ENCODE results near the gene SORCS3.

Gene SORCS3

DNA sequence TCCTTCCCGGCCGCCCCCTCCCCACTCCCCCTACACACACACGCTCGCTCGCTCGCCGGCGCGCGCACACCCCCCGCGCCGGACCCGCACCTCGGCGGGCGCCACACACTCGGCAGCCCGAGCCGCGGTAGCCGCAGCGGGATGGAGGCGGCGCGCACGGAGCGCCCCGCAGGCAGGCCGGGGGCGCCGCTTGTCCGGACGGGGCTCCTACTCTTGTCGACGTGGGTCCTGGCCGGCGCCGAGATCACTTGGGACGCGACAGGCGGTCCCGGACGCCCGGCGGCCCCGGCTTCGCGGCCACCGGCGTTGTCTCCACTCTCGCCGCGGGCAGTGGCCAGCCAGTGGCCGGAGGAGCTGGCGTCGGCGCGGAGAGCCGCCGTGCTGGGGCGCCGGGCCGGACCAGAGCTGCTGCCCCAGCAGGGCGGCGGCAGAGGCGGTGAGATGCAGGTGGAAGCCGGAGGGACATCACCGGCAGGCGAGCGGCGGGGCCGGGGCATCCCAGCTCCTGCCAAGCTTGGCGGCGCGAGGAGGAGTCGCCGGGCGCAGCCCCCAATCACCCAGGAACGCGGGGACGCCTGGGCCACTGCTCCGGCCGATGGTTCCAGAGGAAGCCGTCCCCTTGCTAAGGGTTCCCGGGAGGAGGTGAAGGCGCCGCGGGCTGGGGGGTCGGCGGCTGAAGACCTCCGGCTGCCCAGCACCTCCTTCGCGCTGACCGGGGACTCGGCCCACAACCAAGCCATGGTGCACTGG is at the start of gene SORCS3:
Gene SORCS3, plus strand, starts transcription at position 104 of the 750 bp plus-strand sequence.
- DNase-seq = no peak

- DNase-seq = no peak
Measured at GRCh38 chr10:104591441-104591840, 49.6 kb upstream of the SORCS3 start.

GRCh38 chr10:104601166-104601565 is 39.9 kb upstream of the SORCS3 start:
- DNase-seq = no peak

DNA sequence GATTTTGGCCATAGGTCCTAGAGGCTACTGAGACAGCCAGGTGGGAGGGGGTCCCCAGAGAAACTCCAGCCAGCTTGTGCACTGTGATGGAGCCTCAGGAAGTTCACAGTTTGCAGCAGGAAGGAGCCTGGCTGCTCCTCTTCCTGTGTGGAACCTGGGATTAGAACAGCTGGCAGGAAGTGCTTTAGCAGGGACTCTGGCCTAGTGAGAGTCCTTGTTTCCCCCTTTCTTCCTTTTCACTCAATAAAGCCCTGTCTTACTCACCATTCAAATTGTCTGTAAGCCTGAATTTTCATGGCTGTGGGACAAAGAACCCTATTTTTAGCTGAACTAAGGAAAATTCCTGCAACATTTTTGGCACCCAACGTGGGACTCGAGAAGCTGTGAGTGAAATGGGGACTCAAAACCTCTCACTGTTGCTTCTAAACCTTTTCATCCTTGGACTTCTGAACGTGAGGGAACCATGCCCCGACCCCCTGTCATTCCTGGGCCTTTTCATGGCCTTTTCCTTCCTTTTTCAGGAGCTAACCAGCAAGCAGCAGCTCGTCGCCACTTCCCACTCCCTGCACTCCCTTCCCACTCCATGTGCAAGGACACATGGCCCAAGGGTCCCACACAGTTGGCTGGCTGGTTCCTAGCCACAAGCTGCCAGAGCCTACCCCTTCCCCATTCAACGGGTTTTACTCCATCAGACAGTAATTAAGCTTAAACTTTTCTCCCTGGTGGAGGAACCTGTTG is 32.8 kb upstream of the SORCS3 start:
- no peak for DNase-seq

DNA sequence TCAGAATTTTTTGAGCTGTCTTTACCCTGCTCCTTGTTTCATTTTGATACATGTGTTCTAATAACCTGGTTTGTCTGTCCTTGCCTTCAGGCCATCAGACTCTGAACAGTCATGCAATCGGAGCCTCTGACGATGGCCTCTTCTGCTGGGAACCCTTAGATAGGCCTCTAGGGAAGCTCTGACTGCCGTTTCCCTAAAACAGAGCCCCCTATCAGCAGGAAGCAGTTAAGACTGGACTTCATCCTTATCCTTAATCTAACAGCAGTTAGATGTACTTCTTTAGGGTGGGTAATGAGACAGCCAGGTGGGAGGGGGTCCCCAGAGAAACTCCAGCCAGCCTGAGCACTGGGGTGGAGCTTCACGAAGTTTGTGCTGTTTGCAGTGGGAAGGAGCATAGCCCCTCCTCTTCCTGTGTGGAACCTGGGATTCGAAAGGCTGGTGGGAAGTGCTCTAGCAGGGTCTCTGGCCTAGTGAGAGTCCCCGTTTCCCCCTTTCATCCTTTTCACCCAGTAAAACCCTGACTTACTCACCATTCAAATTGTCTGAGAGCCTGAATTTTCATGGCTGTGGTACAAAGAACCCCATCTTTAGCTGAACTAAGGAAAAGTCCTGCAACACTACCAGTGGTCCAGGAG is 28.4 kb upstream of the SORCS3 start:
- DNase-seq = no peak

DNA sequence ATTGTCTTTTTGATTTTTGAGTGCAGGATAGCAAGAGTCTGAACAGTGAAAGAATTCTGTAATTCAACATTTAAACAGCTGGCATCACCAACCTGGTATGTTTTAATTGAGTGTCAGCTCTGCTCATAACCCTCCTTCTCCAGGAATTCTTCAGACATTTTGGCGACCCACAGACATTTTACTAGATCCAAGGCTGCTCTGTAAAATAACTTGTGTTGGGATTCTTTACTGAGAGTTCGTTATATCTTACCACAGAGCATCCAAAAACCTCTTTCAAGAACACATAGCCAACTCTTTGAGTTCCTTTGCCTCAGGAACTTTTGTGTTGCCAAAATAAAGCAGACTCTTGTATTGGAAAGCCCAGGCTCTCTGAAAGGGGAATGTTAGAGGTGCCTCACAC is 27.7 kb upstream of the SORCS3 start:
- no peak for DNase-seq

GRCh38 chr10:104614245-104614831 is 26.8 kb upstream of the SORCS3 start:
- peak; percentile 23 for DNase-seq

DNA sequence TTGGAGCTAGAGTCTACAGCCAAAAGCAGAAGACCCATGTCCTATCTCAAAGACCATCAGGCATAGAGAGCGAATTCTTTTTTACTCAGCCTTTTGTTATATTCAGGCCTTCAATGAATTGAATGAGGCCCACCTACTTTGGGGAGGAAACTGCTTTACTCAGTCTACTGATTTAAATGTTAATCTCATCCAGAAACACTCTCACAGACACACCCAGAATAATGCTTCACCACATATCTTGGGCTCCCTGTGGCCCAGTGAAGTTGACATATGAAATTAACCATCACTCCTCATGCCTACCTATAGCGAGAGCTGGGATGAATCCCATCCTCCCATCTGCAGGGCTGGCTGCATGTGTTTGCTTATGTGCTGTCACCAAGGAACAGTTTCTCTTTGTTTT is 26.0 kb upstream of the SORCS3 start:
- DNase-seq = no peak

- DNase-seq = no peak
Measured at GRCh38 chr10:104617831-104618230, 23.3 kb upstream of the SORCS3 start.

DNA sequence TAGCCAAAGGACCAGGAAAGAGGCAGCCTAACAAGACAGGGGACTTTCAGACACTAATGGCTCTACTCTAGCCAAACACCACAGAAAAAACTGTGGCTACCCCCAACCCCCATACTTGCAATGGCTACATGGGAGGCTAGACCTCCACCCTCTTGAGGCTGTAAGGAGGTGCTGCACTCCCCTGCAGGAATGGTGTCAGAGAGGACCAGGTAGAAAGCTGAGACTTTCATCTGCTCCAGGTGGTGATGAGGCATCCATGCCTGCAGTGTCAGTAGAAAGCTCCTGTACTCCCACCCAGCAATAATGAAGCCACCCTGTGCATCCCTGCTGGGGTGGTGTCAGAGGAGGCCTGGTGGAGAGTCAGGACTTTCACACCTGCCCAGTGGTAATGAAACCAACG is 18.9 kb upstream of the SORCS3 start:
- DNase-seq = no peak

DNA sequence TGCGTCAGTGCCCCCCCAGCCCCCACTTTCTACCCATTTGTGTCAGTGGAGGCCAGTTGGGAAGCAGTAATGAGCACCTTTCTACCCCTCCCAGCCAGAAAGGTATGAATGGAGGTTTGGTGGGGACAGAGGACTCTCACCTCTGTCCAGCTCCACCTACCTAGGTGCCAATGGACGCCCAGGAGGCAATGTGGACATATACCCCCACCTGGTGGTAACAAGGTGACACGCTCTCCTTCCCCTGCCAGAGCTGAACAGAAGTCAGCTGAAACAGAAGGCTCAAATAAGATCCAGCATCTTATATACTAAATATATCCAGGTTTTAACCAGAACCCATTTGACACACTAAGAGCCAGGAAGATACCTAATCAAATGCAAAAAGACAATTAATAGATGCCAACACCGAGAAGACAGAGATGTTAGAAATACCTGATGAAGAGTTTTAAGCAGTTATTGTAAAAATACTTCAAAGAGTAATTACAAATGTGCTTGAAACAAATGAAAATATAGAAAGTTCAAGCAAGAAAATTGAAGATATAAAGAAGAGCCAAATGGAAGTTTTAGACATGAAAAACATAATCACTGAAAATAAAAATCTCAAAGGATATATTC is 18.4 kb upstream of the SORCS3 start:
- no peak for DNase-seq

DNA sequence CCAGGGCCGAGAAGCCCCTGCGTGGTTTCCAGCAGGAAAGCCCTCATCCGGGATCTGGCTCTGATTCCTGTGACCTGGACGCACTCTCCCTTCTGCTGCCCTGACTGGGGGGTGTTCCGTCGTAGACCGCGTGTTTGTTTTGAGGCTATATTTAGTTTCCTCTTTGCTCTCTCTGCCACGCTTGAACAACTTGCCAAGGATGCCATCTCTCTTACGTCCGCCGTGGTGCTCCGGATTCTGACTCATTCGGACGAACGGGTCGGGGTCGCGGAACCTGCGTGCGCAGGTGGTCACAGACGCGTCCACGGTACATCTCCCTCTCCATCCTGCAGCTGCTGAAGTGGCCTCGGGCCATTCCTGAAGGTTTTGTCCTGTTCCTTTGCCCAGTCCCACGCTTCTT is 10.4 kb upstream of the SORCS3 start:
- DNase-seq = no peak

GRCh38 chr10:104631946-104632345 is 9.1 kb upstream of the SORCS3 start:
- no peak for DNase-seq

- no peak for DNase-seq
Measured at GRCh38 chr10:104638861-104639589, 2.1 kb upstream of the SORCS3 start.

- no peak for DNase-seq
Measured at GRCh38 chr10:104639590-104640338, 1.3 kb upstream of the SORCS3 start.

- no peak for DNase-seq
Measured at GRCh38 chr10:104640339-104641186, 527 bp upstream of the SORCS3 start.

DNA sequence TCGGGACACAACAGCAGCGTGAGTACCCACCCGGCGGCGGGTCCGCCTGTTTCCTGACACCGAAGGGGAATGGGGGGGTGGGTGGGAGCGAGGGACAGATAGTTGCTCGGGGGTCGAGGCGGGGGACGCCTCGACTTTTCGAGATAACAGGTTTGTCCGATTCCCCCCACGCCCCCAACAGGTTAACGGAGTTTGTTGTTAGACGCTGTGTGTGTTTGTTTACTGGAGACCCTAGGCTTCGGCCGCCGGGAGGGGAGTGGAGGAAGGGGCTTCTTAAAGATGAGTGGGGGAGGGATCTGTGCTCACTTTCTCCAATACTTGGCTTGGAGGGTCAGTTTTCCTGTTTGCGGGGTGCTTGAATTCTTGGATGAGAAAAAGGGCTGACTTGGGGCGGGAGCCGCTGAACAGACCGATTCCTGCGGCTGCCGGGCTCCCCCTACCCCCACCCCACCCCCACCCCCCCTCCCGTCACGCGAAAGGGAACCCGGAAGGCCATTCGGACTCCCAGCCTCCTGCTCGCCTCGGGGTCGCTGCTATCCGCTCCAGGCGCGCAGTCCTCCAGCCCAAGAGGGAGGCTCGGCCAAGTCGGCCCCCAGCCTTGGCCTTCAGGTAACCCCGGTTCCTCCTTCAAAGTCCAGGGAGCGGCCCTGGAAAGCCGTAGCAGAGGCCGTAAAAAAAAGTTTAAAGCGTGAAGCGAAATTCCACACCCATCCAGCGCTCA is 1.0 kb downstream of the SORCS3 start:
- no peak for DNase-seq

DNA sequence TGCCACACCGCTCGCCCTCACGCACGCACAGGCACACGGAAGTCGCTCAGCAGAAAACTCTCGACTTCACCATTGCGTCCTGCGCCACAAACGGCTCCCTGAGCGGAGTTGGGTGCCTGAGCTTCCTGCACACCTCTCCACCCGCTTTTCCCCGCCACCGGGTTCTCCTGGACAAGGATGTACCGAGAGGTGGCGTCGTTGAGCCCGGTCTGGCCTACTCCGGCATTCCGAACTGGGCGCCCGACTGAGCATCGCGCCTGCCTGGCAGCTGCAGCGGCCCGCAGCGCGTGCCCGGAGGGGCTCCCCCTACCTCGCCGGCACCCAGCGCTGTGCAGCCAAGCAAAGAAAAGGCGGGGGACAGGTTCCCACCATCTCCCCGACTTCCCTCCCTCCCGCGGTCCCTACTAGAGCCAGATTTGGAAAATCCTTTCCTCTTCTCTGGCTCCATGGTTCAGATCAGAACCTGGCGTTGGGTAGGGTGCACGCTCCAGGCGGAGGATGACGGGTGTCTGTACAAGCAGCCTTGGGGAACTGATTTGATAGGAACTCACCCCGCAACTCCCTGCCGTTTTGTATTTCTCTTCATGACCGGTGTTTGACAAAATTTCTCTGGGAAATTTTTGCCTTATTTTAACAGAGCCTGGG is 1.7 kb downstream of the SORCS3 start:
- peak; percentile 49 for DNase-seq

DNA sequence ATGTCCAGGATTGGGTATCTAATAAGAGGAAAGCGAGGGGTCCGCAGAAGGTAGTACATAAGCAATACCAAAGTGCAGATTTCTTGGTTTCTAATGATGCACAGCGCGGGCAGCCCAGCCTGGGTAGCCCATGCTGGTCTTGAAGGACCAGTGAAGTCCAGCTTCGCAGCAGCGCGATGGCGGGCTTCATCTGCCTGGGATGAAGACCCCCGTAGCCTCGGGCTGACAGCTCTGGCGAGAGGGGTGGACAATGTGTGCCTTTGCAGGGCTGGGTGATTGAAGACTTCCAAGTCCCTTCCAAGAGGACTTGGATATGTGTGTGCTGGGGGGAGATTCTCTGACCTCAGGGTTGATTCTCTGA is 2.2 kb downstream of the SORCS3 start:
- no peak for DNase-seq

GRCh38 chr10:104646146-104646545 is 5.1 kb downstream of the SORCS3 start:
- DNase-seq = no peak
